ENCODE data around the gene RNLS. TPM values are rescaled to one million over a fixed set of nuclear protein-coding genes. Genes with fewer than 3 reads are reported as not detected.
A peak's percentile ranks its signal among the peaks of the same experiment; 100 is the strongest.

Gene RNLS
- total RNA-seq, 1 experiment from 2014 or later, result 8.7 TPM

DNA sequence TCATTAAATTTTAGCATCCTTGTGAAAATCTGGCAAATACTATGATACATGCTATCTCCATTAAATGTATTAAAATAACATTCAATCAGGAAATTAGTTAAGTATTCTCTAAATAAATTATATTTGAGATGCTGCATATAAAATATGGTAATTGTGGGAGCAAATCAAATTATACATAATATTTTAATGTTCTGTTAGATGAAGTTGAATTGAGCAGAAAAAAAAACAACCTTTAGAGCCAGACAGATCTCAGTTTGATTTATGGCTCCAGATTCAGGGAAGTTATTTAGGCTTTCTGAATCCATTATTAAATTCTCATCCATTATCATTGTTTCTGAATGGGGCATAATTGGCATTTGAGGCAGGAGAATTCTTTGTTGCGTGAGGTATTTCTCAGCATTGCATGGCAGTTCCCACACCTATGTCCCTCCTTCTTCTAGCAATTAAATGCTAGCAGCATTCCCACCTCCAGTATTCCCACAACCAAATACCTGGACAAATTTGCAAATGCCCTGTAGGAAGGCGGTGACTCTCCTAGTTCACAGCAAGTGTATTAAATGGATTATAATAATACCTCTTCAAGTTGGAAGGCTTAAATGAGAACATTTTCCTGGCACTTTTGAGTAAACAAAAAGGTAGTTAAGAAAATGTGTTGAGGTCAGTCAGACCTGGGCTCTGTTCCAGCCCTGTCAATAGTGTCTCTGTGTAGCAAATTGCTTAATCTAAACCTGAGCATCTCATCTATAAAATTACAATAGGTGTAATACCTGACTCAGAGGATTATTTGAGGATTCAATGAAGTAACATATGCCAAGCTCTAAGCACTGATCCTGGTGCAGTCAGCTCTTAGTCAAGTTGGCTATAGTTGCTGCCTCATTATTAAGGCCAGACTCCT, 108.9 kb downstream of the RNLS start (continued):
- TF ChIP-seq CREM (CRISPR knock-in tag; IDR thresholded peaks at IDR 0.05) (no peak), PRRX2 (CRISPR knock-in tag; IDR thresholded peaks at IDR 0.05) (no peak), RELA (CRISPR knock-in tag; IDR thresholded peaks at IDR 0.05; ENCODE audit: borderline replicate concordance) (no peak)
- TF ChIP-seq, protein P1, sequence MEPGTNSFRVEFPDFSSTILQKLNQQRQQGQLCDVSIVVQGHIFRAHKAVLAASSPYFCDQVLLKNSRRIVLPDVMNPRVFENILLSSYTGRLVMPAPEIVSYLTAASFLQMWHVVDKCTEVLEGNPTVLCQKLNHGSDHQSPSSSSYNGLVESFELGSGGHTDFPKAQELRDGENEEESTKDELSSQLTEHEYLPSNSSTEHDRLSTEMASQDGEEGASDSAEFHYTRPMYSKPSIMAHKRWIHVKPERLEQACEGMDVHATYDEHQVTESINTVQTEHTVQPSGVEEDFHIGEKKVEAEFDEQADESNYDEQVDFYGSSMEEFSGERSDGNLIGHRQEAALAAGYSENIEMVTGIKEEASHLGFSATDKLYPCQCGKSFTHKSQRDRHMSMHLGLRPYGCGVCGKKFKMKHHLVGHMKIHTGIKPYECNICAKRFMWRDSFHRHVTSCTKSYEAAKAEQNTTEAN (CRISPR knock-in tag; IDR thresholded peaks at IDR 0.05), result no peak
- TF ChIP-seq, protein P2, sequence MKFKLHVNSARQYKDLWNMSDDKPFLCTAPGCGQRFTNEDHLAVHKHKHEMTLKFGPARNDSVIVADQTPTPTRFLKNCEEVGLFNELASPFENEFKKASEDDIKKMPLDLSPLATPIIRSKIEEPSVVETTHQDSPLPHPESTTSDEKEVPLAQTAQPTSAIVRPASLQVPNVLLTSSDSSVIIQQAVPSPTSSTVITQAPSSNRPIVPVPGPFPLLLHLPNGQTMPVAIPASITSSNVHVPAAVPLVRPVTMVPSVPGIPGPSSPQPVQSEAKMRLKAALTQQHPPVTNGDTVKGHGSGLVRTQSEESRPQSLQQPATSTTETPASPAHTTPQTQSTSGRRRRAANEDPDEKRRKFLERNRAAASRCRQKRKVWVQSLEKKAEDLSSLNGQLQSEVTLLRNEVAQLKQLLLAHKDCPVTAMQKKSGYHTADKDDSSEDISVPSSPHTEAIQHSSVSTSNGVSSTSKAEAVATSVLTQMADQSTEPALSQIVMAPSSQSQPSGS (CRISPR knock-in tag; IDR thresholded peaks at IDR 0.05; ENCODE audit: borderline replicate concordance, low read depth), result no peak
- TF ChIP-seq, protein P3, sequence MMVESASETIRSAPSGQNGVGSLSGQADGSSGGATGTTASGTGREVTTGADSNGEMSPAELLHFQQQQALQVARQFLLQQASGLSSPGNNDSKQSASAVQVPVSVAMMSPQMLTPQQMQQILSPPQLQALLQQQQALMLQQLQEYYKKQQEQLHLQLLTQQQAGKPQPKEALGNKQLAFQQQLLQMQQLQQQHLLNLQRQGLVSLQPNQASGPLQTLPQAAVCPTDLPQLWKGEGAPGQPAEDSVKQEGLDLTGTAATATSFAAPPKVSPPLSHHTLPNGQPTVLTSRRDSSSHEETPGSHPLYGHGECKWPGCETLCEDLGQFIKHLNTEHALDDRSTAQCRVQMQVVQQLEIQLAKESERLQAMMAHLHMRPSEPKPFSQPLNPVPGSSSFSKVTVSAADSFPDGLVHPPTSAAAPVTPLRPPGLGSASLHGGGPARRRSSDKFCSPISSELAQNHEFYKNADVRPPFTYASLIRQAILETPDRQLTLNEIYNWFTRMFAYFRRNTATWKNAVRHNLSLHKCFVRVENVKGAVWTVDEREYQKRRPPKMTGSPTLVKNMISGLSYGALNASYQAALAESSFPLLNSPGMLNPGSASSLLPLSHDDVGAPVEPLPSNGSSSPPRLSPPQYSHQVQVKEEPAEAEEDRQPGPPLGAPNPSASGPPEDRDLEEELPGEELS (CRISPR knock-in tag; IDR thresholded peaks at IDR 0.05), result no peak
- TF ChIP-seq, protein P4, sequence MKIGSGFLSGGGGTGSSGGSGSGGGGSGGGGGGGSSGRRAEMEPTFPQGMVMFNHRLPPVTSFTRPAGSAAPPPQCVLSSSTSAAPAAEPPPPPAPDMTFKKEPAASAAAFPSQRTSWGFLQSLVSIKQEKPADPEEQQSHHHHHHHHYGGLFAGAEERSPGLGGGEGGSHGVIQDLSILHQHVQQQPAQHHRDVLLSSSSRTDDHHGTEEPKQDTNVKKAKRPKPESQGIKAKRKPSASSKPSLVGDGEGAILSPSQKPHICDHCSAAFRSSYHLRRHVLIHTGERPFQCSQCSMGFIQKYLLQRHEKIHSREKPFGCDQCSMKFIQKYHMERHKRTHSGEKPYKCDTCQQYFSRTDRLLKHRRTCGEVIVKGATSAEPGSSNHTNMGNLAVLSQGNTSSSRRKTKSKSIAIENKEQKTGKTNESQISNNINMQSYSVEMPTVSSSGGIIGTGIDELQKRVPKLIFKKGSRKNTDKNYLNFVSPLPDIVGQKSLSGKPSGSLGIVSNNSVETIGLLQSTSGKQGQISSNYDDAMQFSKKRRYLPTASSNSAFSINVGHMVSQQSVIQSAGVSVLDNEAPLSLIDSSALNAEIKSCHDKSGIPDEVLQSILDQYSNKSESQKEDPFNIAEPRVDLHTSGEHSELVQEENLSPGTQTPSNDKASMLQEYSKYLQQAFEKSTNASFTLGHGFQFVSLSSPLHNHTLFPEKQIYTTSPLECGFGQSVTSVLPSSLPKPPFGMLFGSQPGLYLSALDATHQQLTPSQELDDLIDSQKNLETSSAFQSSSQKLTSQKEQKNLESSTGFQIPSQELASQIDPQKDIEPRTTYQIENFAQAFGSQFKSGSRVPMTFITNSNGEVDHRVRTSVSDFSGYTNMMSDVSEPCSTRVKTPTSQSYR (CRISPR knock-in tag; IDR thresholded peaks at IDR 0.05), result no peak

DNA sequence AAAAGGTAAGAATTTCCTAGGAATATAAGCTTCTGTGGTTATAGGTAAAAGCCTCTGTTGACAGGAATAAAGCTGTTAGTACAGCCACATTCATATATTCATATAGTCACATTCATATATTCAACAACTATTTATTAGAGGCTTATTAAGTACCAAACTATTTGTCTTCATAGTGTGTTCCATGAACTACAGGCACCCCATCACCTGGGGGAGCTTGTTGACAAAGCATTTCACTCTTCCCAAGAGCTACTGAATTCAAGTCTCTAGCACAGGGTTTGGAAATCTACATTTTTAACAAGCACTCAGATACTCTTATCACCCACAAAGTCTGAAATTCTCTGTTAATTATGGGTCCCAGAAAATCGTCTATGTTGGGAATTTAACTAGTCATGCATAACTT, 110.6 kb downstream of the RNLS start:
- no peaks in the 10 kb centered on the region for H3K27me3 Mint-ChIP-seq (ENCODE audit: low read depth)
- no peak overlapping the region for H3K27ac Mint-ChIP-seq
- no peak overlapping the region for H3K4me3 Mint-ChIP-seq
- ATAC-seq (peak; percentile 56; the same call in 1 of the 2 replicates), DNase-seq (ENCODE audit: low spot score) (peak; percentile 24)
- no peaks in the 10 kb centered on the region; the same call in 1 of the 2 replicates for H3K36me3 Mint-ChIP-seq
- peaks cover 25% of the 10 kb centered on the region for H3K4me1 Mint-ChIP-seq
- ChIA-PET POLR2A (no interaction called here), CTCF (interaction anchor here (1.0 to 1.7 kb wide), 4 partner anchors 51 to 256 kb away, joined by 3 to 9 read pairs (median 4); no protein-coding TSS in a partner anchor)
- peaks cover 9% of the 10 kb centered on the region for H3K9me3 Mint-ChIP-seq
- TF ChIP-seq NR1H2 (CRISPR knock-in tag; IDR thresholded peaks at IDR 0.05), result no peak
- TF ChIP-seq ELF4 (CRISPR knock-in tag; IDR thresholded peaks at IDR 0.05; ENCODE audit: low read depth), result no peak
- TF ChIP-seq MXD4 (CRISPR knock-in tag; IDR thresholded peaks at IDR 0.05; ENCODE audit: borderline replicate concordance), result no peak
- TF ChIP-seq, protein P5, sequence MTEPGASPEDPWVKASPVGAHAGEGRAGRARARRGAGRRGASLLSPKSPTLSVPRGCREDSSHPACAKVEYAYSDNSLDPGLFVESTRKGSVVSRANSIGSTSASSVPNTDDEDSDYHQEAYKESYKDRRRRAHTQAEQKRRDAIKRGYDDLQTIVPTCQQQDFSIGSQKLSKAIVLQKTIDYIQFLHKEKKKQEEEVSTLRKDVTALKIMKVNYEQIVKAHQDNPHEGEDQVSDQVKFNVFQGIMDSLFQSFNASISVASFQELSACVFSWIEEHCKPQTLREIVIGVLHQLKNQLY (CRISPR knock-in tag; IDR thresholded peaks at IDR 0.05), result no peak
- TF ChIP-seq, protein P6, sequence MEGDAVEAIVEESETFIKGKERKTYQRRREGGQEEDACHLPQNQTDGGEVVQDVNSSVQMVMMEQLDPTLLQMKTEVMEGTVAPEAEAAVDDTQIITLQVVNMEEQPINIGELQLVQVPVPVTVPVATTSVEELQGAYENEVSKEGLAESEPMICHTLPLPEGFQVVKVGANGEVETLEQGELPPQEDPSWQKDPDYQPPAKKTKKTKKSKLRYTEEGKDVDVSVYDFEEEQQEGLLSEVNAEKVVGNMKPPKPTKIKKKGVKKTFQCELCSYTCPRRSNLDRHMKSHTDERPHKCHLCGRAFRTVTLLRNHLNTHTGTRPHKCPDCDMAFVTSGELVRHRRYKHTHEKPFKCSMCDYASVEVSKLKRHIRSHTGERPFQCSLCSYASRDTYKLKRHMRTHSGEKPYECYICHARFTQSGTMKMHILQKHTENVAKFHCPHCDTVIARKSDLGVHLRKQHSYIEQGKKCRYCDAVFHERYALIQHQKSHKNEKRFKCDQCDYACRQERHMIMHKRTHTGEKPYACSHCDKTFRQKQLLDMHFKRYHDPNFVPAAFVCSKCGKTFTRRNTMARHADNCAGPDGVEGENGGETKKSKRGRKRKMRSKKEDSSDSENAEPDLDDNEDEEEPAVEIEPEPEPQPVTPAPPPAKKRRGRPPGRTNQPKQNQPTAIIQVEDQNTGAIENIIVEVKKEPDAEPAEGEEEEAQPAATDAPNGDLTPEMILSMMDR (IDR thresholded peaks at IDR 0.05), result no peak
- TF ChIP-seq, protein P1 (CRISPR knock-in tag; IDR thresholded peaks at IDR 0.05), result no peak
- TF ChIP-seq, protein P7, sequence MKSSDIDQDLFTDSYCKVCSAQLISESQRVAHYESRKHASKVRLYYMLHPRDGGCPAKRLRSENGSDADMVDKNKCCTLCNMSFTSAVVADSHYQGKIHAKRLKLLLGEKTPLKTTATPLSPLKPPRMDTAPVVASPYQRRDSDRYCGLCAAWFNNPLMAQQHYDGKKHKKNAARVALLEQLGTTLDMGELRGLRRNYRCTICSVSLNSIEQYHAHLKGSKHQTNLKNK (CRISPR knock-in tag; IDR thresholded peaks at IDR 0.05), result no peak
- TF ChIP-seq, protein P8, sequence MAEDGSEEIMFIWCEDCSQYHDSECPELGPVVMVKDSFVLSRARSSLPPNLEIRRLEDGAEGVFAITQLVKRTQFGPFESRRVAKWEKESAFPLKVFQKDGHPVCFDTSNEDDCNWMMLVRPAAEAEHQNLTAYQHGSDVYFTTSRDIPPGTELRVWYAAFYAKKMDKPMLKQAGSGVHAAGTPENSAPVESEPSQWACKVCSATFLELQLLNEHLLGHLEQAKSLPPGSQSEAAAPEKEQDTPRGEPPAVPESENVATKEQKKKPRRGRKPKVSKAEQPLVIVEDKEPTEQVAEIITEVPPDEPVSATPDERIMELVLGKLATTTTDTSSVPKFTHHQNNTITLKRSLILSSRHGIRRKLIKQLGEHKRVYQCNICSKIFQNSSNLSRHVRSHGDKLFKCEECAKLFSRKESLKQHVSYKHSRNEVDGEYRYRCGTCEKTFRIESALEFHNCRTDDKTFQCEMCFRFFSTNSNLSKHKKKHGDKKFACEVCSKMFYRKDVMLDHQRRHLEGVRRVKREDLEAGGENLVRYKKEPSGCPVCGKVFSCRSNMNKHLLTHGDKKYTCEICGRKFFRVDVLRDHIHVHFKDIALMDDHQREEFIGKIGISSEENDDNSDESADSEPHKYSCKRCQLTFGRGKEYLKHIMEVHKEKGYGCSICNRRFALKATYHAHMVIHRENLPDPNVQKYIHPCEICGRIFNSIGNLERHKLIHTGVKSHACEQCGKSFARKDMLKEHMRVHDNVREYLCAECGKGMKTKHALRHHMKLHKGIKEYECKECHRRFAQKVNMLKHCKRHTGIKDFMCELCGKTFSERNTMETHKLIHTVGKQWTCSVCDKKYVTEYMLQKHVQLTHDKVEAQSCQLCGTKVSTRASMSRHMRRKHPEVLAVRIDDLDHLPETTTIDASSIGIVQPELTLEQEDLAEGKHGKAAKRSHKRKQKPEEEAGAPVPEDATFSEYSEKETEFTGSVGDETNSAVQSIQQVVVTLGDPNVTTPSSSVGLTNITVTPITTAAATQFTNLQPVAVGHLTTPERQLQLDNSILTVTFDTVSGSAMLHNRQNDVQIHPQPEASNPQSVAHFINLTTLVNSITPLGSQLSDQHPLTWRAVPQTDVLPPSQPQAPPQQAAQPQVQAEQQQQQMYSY (CRISPR knock-in tag; IDR thresholded peaks at IDR 0.05), result no peak
- no peak for TF ChIP-seq NFE2L1 (CRISPR knock-in tag; IDR thresholded peaks at IDR 0.05)
- TF ChIP-seq, protein P9, sequence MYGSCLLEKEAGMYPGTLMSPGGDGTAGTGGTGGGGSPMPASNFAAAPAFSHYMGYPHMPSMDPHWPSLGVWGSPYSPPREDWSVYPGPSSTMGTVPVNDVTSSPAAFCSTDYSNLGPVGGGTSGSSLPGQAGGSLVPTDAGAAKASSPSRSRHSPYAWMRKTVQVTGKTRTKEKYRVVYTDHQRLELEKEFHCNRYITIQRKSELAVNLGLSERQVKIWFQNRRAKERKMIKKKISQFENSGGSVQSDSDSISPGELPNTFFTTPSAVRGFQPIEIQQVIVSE (CRISPR knock-in tag; IDR thresholded peaks at IDR 0.05; ENCODE audit: borderline replicate concordance), result no peak

Measured in WTC11 (cell line).